ENCODE measurements around the gene B3GLCT. TPM values are rescaled to one million over a fixed set of nuclear protein-coding genes. Genes with fewer than 3 reads are reported as not detected.
A peak's percentile ranks its signal among the peaks of the same experiment; 100 is the strongest.

B3GLCT gene
- total and polyA plus RNA-seq, 2 donors (not counting 3 experiments of a cell fraction or from before 2014, with no cell fraction given), result 5.2 to 14.6 TPM

DNA sequence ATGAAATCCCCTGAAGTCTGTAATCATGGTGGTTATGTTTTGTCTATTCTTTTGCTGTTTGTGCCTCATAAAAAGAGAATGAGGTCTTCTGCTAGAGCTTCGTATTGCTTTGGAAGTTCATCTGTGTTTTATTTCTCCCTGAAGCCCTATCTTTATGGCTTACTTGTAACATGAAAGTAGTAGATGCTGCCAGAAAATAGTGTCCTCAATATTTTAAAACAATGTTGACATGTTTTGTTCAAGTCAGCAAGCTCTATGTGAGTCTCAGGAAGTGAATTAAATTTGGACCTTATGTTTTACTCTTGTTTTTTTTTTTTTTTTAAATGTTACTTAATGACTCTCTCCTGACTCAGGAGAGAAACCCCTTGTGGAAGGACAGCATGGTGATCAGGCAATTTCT lies 130.5 kb downstream of the B3GLCT start:
- H3K9ac ChIP-seq (replicated peaks; ENCODE audit: extremely low read depth, insufficient read depth, low read length), result no peak overlapping the region
- H3K36me3 ChIP-seq (ENCODE audit: control insufficient read depth in 2 of 2, extremely low read depth in 1 of 2, insufficient read depth in 2 of 2, low read length in 2 of 2), result peaks cover 0 to 1% of the 10 kb centered on the region in 2 experiments
- H3K9me3 ChIP-seq (replicated peaks; ENCODE audit: control insufficient read depth, insufficient read depth, low read length), result no peaks in the 10 kb centered on the region
- no peaks in the 10 kb centered on the region for H3K9me1 ChIP-seq (replicated peaks; ENCODE audit: control insufficient read depth, extremely low read depth, insufficient read depth, low read length)
- no peak for FAIRE-seq
- H3K4me2 ChIP-seq (ENCODE audit: insufficient read depth, low read length), result no peak overlapping the region
- dilution Hi-C loops (cut with MboI; ENCODE audit: extremely low pct_ligation_motif_present, low sequenced_read_pairs) (no loop called here), intact Hi-C loops (cut with micrococcal nuclease) (no loop called here)
- no peaks in the 10 kb centered on the region for H3K4me1 ChIP-seq (ENCODE audit: control insufficient read depth, extremely low read depth, insufficient read depth, low read length)
- TSS peak; percentile 47 for BruUV-seq (replicated peaks)
- H3K79me2 ChIP-seq (ENCODE audit: control insufficient read depth, insufficient read depth, low read length), result no peaks in the 10 kb centered on the region
- ChIA-PET POLR2A (no interaction called here), CTCF (interaction anchor here (0.6 kb wide), 1 partner anchor 55 kb away, joined by 4 read pairs; no protein-coding TSS in a partner anchor)
- H3K27me3 ChIP-seq (ENCODE audit: control insufficient read depth in 2 of 2, insufficient read depth in 2 of 2, low read length in 2 of 2), result no peaks in the 10 kb centered on the region
- H3K4me3 ChIP-seq (replicated peaks in 1 of 3; ENCODE audit: insufficient read depth in 1 of 3, low read depth in 1 of 3, low read length in 3 of 3), result no peak overlapping the region
- H2AFZ ChIP-seq (ENCODE audit: low read depth, low read length), result no peak overlapping the region
- H4K20me1 ChIP-seq (replicated peaks; ENCODE audit: control insufficient read depth, extremely low read depth, insufficient read depth, low read length), result no peaks in the 10 kb centered on the region
- TF ChIP-seq FOS (IDR thresholded peaks at IDR 0.05; ENCODE audit: borderline replicate concordance, insufficient read depth, low read length), result no peak
- no peak for TF ChIP-seq MYC (IDR thresholded peaks at IDR 0.05; ENCODE audit: low read depth, low read length)
- TF ChIP-seq, protein P1, sequence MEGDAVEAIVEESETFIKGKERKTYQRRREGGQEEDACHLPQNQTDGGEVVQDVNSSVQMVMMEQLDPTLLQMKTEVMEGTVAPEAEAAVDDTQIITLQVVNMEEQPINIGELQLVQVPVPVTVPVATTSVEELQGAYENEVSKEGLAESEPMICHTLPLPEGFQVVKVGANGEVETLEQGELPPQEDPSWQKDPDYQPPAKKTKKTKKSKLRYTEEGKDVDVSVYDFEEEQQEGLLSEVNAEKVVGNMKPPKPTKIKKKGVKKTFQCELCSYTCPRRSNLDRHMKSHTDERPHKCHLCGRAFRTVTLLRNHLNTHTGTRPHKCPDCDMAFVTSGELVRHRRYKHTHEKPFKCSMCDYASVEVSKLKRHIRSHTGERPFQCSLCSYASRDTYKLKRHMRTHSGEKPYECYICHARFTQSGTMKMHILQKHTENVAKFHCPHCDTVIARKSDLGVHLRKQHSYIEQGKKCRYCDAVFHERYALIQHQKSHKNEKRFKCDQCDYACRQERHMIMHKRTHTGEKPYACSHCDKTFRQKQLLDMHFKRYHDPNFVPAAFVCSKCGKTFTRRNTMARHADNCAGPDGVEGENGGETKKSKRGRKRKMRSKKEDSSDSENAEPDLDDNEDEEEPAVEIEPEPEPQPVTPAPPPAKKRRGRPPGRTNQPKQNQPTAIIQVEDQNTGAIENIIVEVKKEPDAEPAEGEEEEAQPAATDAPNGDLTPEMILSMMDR (IDR thresholded peaks at IDR 0.05; ENCODE audit: extremely low read depth in 1 of 2, insufficient read depth in 1 of 2, low read depth in 1 of 2, low read length in 2 of 2), result no peak
- TF ChIP-seq POLR2A (IDR thresholded peaks at IDR 0.05; ENCODE audit: low read depth, low read length), result no peak
- TF ChIP-seq, protein P2, sequence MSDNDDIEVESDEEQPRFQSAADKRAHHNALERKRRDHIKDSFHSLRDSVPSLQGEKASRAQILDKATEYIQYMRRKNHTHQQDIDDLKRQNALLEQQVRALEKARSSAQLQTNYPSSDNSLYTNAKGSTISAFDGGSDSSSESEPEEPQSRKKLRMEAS (IDR thresholded peaks at IDR 0.05; ENCODE audit: insufficient read depth, insufficient read length), result no peak
- TF ChIP-seq JUN (IDR thresholded peaks at IDR 0.05; ENCODE audit: borderline replicate concordance, insufficient read depth, insufficient read length, low read depth), result no peak
- TF ChIP-seq GATA2 (IDR thresholded peaks at IDR 0.05; ENCODE audit: insufficient read depth, insufficient read length, low read depth, low read length), result no peak
- no peak for TF ChIP-seq EZH2 (IDR thresholded peaks at IDR 0.05; ENCODE audit: borderline replicate concordance, low read depth, low read length, severe bottlenecking)
- no peak for TF ChIP-seq POLR2AphosphoS5 (IDR thresholded peaks at IDR 0.05; ENCODE audit: insufficient read depth, low read depth, low read length)
- H3K27ac ChIP-seq (ENCODE audit: insufficient read depth, low read depth, low read length), result no peak overlapping the region
- DNase-seq (ENCODE audit: low read depth, low spot score), result no peak

Data from endothelial cell of umbilical vein (primary cell).